ENCODE measurements around the gene MLH3. TPM values are rescaled to one million over a fixed set of nuclear protein-coding genes. Genes with fewer than 3 reads are reported as not detected.

Gene MLH3
- total and polyA plus RNA-seq, 2 experiments from 2014 or later, result 10.7 to 14.7 TPM

DNA sequence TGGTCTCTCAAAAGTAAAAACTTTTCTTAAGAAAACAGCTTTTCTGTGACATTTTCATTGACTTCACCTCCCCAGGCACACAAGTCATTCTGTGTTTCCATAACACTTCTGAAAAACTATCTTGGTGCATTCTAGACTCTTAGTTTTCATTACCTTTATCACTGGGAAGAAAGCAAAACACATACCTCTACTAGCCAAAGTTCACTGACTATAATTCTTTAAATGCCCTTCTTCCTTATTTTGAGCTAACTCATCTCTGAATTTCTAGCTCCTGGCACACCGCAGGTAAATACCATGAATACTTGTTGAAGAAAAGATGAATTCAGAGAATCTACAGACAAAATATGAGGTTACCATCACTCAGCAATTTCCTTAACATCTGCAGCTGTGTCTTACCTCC, 21.1 kb downstream of the MLH3 start (continued):
- no peak for TF ChIP-seq ZNF114 (CRISPR knock-in tag; IDR thresholded peaks at IDR 0.05)
- TF ChIP-seq CREB1 (CRISPR knock-in tag; IDR thresholded peaks at IDR 0.05; ENCODE audit: low read depth), result no peak
- TF ChIP-seq EZH2phosphoT487 (IDR thresholded peaks at IDR 0.05; ENCODE audit: unreplicated experiment), result no peak
- TF ChIP-seq JUNB (IDR thresholded peaks at IDR 0.05; ENCODE audit: unreplicated experiment), result no peak
- TF ChIP-seq POLR2AphosphoS5 (IDR thresholded peaks at IDR 0.05; ENCODE audit: low read depth), result no peak

- H3K36me3 Mint-ChIP-seq (ENCODE audit: low read depth), result peaks cover 14% of the 10 kb centered on the region
- no peaks in the 10 kb centered on the region for H3K27me3 Mint-ChIP-seq (ENCODE audit: insufficient read depth, low read depth, poor library complexity)
- no peaks in the 10 kb centered on the region for H3K9me3 Mint-ChIP-seq
These were observed 25.4 kb downstream of the MLH3 start for GRCh38 chr14:75025876-75026275.

More at GRCh38 chr14:75025876-75026275, 25.4 kb downstream of the MLH3 start:
- H2AFZ ChIP-seq, result no peak overlapping the region
- H3K4me3 ChIP-seq, result no peak overlapping the region
- ATAC-seq, result no peak
- H3K4me2 ChIP-seq, result no peak overlapping the region
- DNase-seq (ENCODE audit: low spot score), result no peak
- TF ChIP-seq ZNF114 (CRISPR knock-in tag; IDR thresholded peaks at IDR 0.05), result no peak
- TF ChIP-seq NANOG (IDR thresholded peaks at IDR 0.05; ENCODE audit: borderline replicate concordance), result no peak
- TF ChIP-seq CREB1 (CRISPR knock-in tag; IDR thresholded peaks at IDR 0.05; ENCODE audit: low read depth), result no peak
- no peak for TF ChIP-seq POLR2AphosphoS5 (IDR thresholded peaks at IDR 0.05; ENCODE audit: low read depth)
- no peak for TF ChIP-seq EZH2phosphoT487 (IDR thresholded peaks at IDR 0.05; ENCODE audit: unreplicated experiment)
- no peak for TF ChIP-seq CTCF (conservative IDR thresholded peaks at IDR 0.05; ENCODE audit: low read depth in 2 of 2)
- no peak for TF ChIP-seq JUNB (IDR thresholded peaks at IDR 0.05; ENCODE audit: unreplicated experiment)
- TF ChIP-seq ZNF462 (CRISPR knock-in tag; IDR thresholded peaks at IDR 0.05), result no peak
- no peak for TF ChIP-seq EZH2 (IDR thresholded peaks at IDR 0.05; ENCODE audit: low read depth, unreplicated experiment)
- TF ChIP-seq REST (IDR thresholded peaks at IDR 0.05; ENCODE audit: unreplicated experiment), result no peak
- TF ChIP-seq ZNF331 (CRISPR knock-in tag; IDR thresholded peaks at IDR 0.05; ENCODE audit: low read depth), result no peak
- TF ChIP-seq, protein P1, sequence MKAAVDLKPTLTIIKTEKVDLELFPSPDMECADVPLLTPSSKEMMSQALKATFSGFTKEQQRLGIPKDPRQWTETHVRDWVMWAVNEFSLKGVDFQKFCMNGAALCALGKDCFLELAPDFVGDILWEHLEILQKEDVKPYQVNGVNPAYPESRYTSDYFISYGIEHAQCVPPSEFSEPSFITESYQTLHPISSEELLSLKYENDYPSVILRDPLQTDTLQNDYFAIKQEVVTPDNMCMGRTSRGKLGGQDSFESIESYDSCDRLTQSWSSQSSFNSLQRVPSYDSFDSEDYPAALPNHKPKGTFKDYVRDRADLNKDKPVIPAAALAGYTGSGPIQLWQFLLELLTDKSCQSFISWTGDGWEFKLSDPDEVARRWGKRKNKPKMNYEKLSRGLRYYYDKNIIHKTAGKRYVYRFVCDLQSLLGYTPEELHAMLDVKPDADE (IDR thresholded peaks at IDR 0.05), result no peak
- TF ChIP-seq STAT1 (IDR thresholded peaks at IDR 0.05; ENCODE audit: unreplicated experiment), result no peak
- H3K27ac Mint-ChIP-seq, result no peak overlapping the region
- H4K20me1 ChIP-seq (replicated peaks; ENCODE audit: insufficient read depth), result no peaks in the 10 kb centered on the region; the same call in 1 of the 2 replicates
- H3K79me2 ChIP-seq (replicated peaks; ENCODE audit: insufficient read depth), result no peaks in the 10 kb centered on the region
- no peaks in the 10 kb centered on the region for H3F3A ChIP-seq (replicated peaks; ENCODE audit: low read depth)
- no peak overlapping the region for H3K4me3 Mint-ChIP-seq
- H3K4me1 ChIP-seq (ENCODE audit: insufficient read depth), result no peaks in the 10 kb centered on the region
- no peaks in the 10 kb centered on the region for H3K9me2 ChIP-seq (ENCODE audit: insufficient read depth)
- H3K36me3 ChIP-seq (ENCODE audit: insufficient read depth), result peaks cover 10% of the 10 kb centered on the region; the same call in 1 of the 2 replicates
- H3K27ac ChIP-seq (ENCODE audit: low read depth), result no peak overlapping the region
- no peaks in the 10 kb centered on the region for H3K27me3 ChIP-seq (ENCODE audit: insufficient read depth)
- H3K4me1 Mint-ChIP-seq, result no peaks in the 10 kb centered on the region
